H1 (cell line): Measurements from ENCODE around the gene DMC1. TPM values are rescaled to one million over a fixed set of nuclear protein-coding genes. Genes with fewer than 3 reads are reported as not detected.

ENCODE experiments used
- CTCF ChIA-PET: fragments of 300-600 bp; sonication (Branson Sonifier 250); formaldehyde crosslinking; loops from one replicate; lab custom pipeline; 2021; ENCODE audit not compliant: partially characterized antibody; lab: Charles Lee
- POLR2A ChIA-PET: fragments of 300-600 bp; sonication (Branson Sonifier 250); formaldehyde crosslinking; loops from one replicate; lab custom pipeline; 2021; ENCODE audit warnings: inconsistent platforms; ENCODE audit not compliant: partially characterized antibody; lab: Charles Lee
- DNase-seq, 2 experiments: peaks; one replicate each; pipeline versions ENCODE4 v3.0.0 to v3.0.0-alpha.2; 2010 to 2022; ENCODE audit warnings: low spot score in 2 of 2, low read depth in 1 of 2, mixed read lengths in 1 of 2
- FAIRE-seq: peaks from 2 replicates; lab custom pipeline; 2011; peaks lifted over from hg19 to GRCh38; lab: Jason Lieb, UNC
- H2AFZ ChIP-seq: 2 replicates; pipeline ENCODE4 v1.8.1; 2012; ENCODE audit warnings: low read length, inconsistent platforms
- H2AK5ac ChIP-seq: 2 replicates; pipeline ENCODE4 v1.6.1; 2013; ENCODE audit warnings: low read depth, low read length
- H2BK120ac ChIP-seq: replicated peaks from 2 replicates; pipeline ENCODE3; 2013; ENCODE audit warnings: low read depth, low read length, inconsistent platforms
- H2BK12ac ChIP-seq: 2 replicates; pipeline ENCODE4 v1.6.1; 2013; ENCODE audit warnings: low read depth, low read length
- H2BK15ac ChIP-seq: 2 replicates; pipeline ENCODE4 v1.6.1; 2013; ENCODE audit warnings: low read length
- H2BK20ac ChIP-seq: 2 replicates; pipeline ENCODE4 v1.6.1; 2013; ENCODE audit warnings: low read length
- H2BK5ac ChIP-seq: 2 replicates; pipeline ENCODE4 v1.6.1; 2013; ENCODE audit warnings: low read depth, low read length
- H3K14ac ChIP-seq: 2 replicates; pipeline ENCODE4 v1.6.1; 2013; ENCODE audit warnings: inconsistent platforms; ENCODE audit not compliant: insufficient read length
- H3K18ac ChIP-seq: 2 replicates; pipeline ENCODE4 v1.6.1; 2013; ENCODE audit warnings: low read length; ENCODE audit errors: extremely low read depth
- H3K23ac ChIP-seq: 2 replicates; pipeline ENCODE4 v1.6.1; 2013; ENCODE audit warnings: inconsistent platforms; ENCODE audit not compliant: insufficient read length
- H3K23me2 ChIP-seq: 2 replicates; pipeline ENCODE4 v1.6.1; 2013; ENCODE audit warnings: low read depth, low read length
- H3K27ac ChIP-seq: 2 replicates; pipeline ENCODE4 v1.6.1; 2011; ENCODE audit warnings: low read depth, low read length, inconsistent platforms
- H3K27me3 ChIP-seq, 4 experiments: replicated peaks in 1 of 4; 1 replicate in 1 of 4; 2 replicates in 3 of 4; pipeline versions ENCODE4 v1.6.1 to v1.8.1; 2011 to 2013; ENCODE audit warnings: low read length in 3 of 4, mild to moderate bottlenecking in 3 of 4, inconsistent platforms in 2 of 4, mixed read lengths in 2 of 4, moderate library complexity in 1 of 4; ENCODE audit not compliant: control insufficient read depth in 3 of 4, insufficient read depth in 3 of 4; ENCODE audit errors: extremely low read depth in 1 of 4
- H3K36me3 ChIP-seq, 4 experiments: 2 replicates each; pipeline versions ENCODE4 v1.6.1 to v1.8.1; 2011 to 2013; ENCODE audit warnings: mild to moderate bottlenecking in 4 of 4, low read length in 3 of 4, moderate library complexity in 2 of 4, control low read depth in 1 of 4, inconsistent platforms in 1 of 4; ENCODE audit not compliant: insufficient read depth in 4 of 4, control insufficient read depth in 2 of 4
- H3K4ac ChIP-seq: replicated peaks from 2 replicates; pipeline ENCODE3; 2013; ENCODE audit warnings: low read length, low read depth, mixed read lengths, inconsistent platforms; ENCODE audit not compliant: insufficient read length
- H3K4me1 ChIP-seq, 4 experiments: replicated peaks in 1 of 4; 1 replicate in 1 of 4; 2 replicates in 3 of 4; pipeline versions ENCODE4 v1.6.1 to v1.8.1; 2011 to 2013; ENCODE audit warnings: low read length in 3 of 4, inconsistent platforms in 2 of 4, mixed read lengths in 1 of 4; ENCODE audit not compliant: insufficient read depth in 4 of 4, control insufficient read depth in 3 of 4
- H3K4me2 ChIP-seq, 2 experiments: 2 replicates each; pipeline versions ENCODE4 v1.6.1 to v1.8.1; 2011 to 2013; ENCODE audit warnings: low read depth in 2 of 2, low read length in 2 of 2, control low read depth in 1 of 2, inconsistent platforms in 1 of 2, mild to moderate bottlenecking in 1 of 2; ENCODE audit not compliant: insufficient read depth in 1 of 2
- H3K4me3 ChIP-seq, 4 experiments: fragments of 200-600, 300-600 bp in 1 of 4; sonication (generic), shearing (Covaris generic), sonication (Bioruptor Twin) in 1 of 4; 2 replicates each; pipeline versions ENCODE4 v1.5.1 to v1.8.1; 2011 to 2016; ENCODE audit warnings: low read length in 4 of 4, low read depth in 3 of 4, control low read depth in 2 of 4, inconsistent platforms in 2 of 4, mild to moderate bottlenecking in 2 of 4, mixed read lengths in 1 of 4, moderate library complexity in 1 of 4; ENCODE audit not compliant: insufficient read depth in 2 of 4; ENCODE audit errors: extremely low read depth in 1 of 4
- H3K56ac ChIP-seq: replicated peaks from 2 replicates; pipeline ENCODE3; 2013; ENCODE audit warnings: low read depth, mild to moderate bottlenecking, mixed read lengths, low read length, inconsistent platforms; ENCODE audit not compliant: insufficient read length
- H3K79me1 ChIP-seq: 2 replicates; pipeline ENCODE4 v1.6.1; 2013; ENCODE audit warnings: low read depth, low read length, control low read depth
- H3K79me2 ChIP-seq, 2 experiments: 2 replicates each; pipeline versions ENCODE4 v1.6.1 to v1.8.1; 2012 to 2013; ENCODE audit warnings: low read length in 2 of 2, mild to moderate bottlenecking in 2 of 2, inconsistent platforms in 1 of 2; ENCODE audit not compliant: insufficient read depth in 2 of 2, control insufficient read depth in 1 of 2
- H3K9ac ChIP-seq, 4 experiments: replicated peaks in 1 of 4; 1 replicate in 1 of 4; 2 replicates in 3 of 4; pipeline versions ENCODE4 v1.6.1 to v1.8.1; 2011 to 2013; ENCODE audit warnings: low read depth in 3 of 4, low read length in 3 of 4, control low read depth in 2 of 4, mild to moderate bottlenecking in 2 of 4, moderate library complexity in 2 of 4, inconsistent platforms in 1 of 4; ENCODE audit errors: extremely low read depth in 1 of 4
- H3K9me3 ChIP-seq, 2 experiments: 2 replicates each; pipeline versions ENCODE4 v1.6.1 to v1.8.1; 2012 to 2013; ENCODE audit warnings: mild to moderate bottlenecking in 2 of 2, moderate library complexity in 2 of 2, control low read depth in 1 of 2, inconsistent platforms in 1 of 2, low read depth in 1 of 2, low read length in 1 of 2, mixed read lengths in 1 of 2; ENCODE audit not compliant: insufficient read depth in 2 of 2
- H4K20me1 ChIP-seq, 2 experiments: replicated peaks in 1 of 2; 2 replicates each; pipeline versions ENCODE3 to v1.8.1; 2011 to 2013; ENCODE audit warnings: inconsistent platforms in 2 of 2, low read length in 2 of 2, mild to moderate bottlenecking in 1 of 2; ENCODE audit not compliant: insufficient read depth in 2 of 2, control insufficient read depth in 1 of 2
- H4K5ac ChIP-seq: 2 replicates; pipeline ENCODE4 v1.6.1; 2013; ENCODE audit warnings: low read length, low read depth, mixed read lengths, inconsistent platforms; ENCODE audit not compliant: insufficient read length
- H4K8ac ChIP-seq: 2 replicates; pipeline ENCODE4 v1.8.0; 2013; ENCODE audit warnings: mild to moderate bottlenecking, moderate library complexity, low read length, inconsistent platforms; ENCODE audit not compliant: insufficient read depth; ENCODE audit errors: extremely low read depth
- H4K91ac ChIP-seq: replicated peaks from 2 replicates; pipeline ENCODE3; 2013; ENCODE audit warnings: low read length, mixed read lengths, inconsistent platforms; ENCODE audit not compliant: insufficient read length
- BCL11A ChIP-seq, 2 experiments: IDR thresholded peaks; one replicate each; pipeline ENCODE4 v1.6.1; 2011; ENCODE audit warnings: low read depth in 2 of 2, low read length in 2 of 2, mild to moderate bottlenecking in 2 of 2
- CHD1 ChIP-seq: IDR thresholded peaks from 2 replicates; pipeline ENCODE4 v1.6.1; 2012; ENCODE audit warnings: low read depth, low read length, improper control_type of control experiment
- CREB1 ChIP-seq: IDR thresholded peaks from 2 replicates; pipeline ENCODE4 v1.6.1; 2012; ENCODE audit warnings: inconsistent platforms
- EP300 ChIP-seq, 2 experiments: IDR thresholded peaks; 1 replicate in 1 of 2; 2 replicates in 1 of 2; pipeline ENCODE4 v1.6.1; 2011 to 2012; ENCODE audit warnings: low read depth in 2 of 2, low read length in 2 of 2, mild to moderate bottlenecking in 2 of 2, borderline replicate concordance in 1 of 2, inconsistent platforms in 1 of 2, moderate library complexity in 1 of 2
- GTF2F1 ChIP-seq: IDR thresholded peaks from 2 replicates; pipeline ENCODE4 v1.6.1; 2012; ENCODE audit warnings: low read depth, low read length, improper control_type of control experiment, borderline replicate concordance
- HDAC2 ChIP-seq, 2 experiments: fragments of 300-600 bp in 1 of 2; sonication (generic) in 1 of 2; IDR thresholded peaks; 2 replicates each; pipeline ENCODE4 v1.6.1; 2011 to 2012; ENCODE audit warnings: low read depth in 2 of 2, low read length in 2 of 2, mild to moderate bottlenecking in 2 of 2, moderate library complexity in 2 of 2, borderline replicate concordance in 1 of 2, inconsistent platforms in 1 of 2
- POLR2AphosphoS5 ChIP-seq: IDR thresholded peaks from 2 replicates; pipeline ENCODE4 v1.6.1; 2011; ENCODE audit warnings: low read depth, low read length
- SIRT6 ChIP-seq: IDR thresholded peaks from one replicate; pipeline ENCODE4 v1.7.1; 2012; ENCODE audit warnings: low read length, inconsistent platforms
- TAF1 ChIP-seq: IDR thresholded peaks from 2 replicates; pipeline ENCODE4 v1.6.1; 2011; ENCODE audit warnings: mild to moderate bottlenecking, low read depth, low read length
- TAF7 ChIP-seq: optimal IDR thresholded peaks from 2 replicates; pipeline ENCODE3; 2011; ENCODE audit warnings: low read depth, mild to moderate bottlenecking, inconsistent platforms, low read length, moderate library complexity, borderline replicate concordance
- TEAD4 ChIP-seq: IDR thresholded peaks from 2 replicates; pipeline ENCODE4 v1.6.1; 2012; ENCODE audit warnings: low read depth, low read length, inconsistent platforms, mixed read lengths
- WGBS, 2 experiments: shearing (Covaris generic) in 1 of 2; methylation state at CpG; one replicate each; pipeline versions ENCODE4 v1.1.6 to v1.1.7; 2013 to 2015; ENCODE audit warnings: low lambda C conversion rate in 2 of 2, mixed read lengths in 2 of 2, inconsistent platforms in 1 of 2, low coverage in 1 of 2, missing lambda C conversion rate in 1 of 2; ENCODE audit not compliant: insufficient replicate concordance in 2 of 2, insufficient coverage in 1 of 2, insufficient read length in 1 of 2; ENCODE audit errors: extremely low coverage in 1 of 2, missing lambda C conversion rate in 1 of 2; 5-methylcytosine and 5-hydroxymethylcytosine counted together
- polyA plus RNA-seq, 7 experiments: library from polyadenylated mRNA; depleted of rRNA in 3 of 7; stranded (reverse) in 5 of 7; unstranded in 2 of 7; fragments of >200 nt in 5 of 7; fragments of 200-250 nt in 2 of 7; gene quantifications; 1 replicate in 5 of 7; 2 replicates in 1 of 7; 4 replicates in 1 of 7; pipeline versions ENCODE4 v1.2.1 to v1.2.3, GENCODE V29; 2011 to 2013; ENCODE audit warnings: missing spikeins in 2 of 7, mixed read lengths in 2 of 7
- total RNA-seq: library from RNA; stranded (reverse); fragmentation: NEBNext Ultra II Directional; extraction: Animal tissue kit (Norgen Biotek cat#: 25700); gene quantifications from 2 replicates; pipeline ENCODE4 v1.2.1, GENCODE V29; 2021

Gene DMC1
- total and polyA plus RNA-seq, 2 of the 8 experiments (the other 6 are each of a cell fraction or from before 2014, with no cell fraction given) = 3.8 to 7.2 TPM

- H3K4me1 ChIP-seq = peaks cover 0 to 11% (median 5%) of the 10 kb centered on the region in 4 experiments; a peak in 5 of 7 replicates
- H3K4ac ChIP-seq = peak overlapping the region; percentile 47
- CTCF ChIA-PET = no interaction called here
- H3K4me2 ChIP-seq = peak overlapping the region; percentile 78 to 94
- peaks cover 32 to 58% of the 10 kb centered on the region in 2 experiments for H3K79me2 ChIP-seq
- peak overlapping the region; percentile 49 for H4K91ac ChIP-seq
- H3K14ac ChIP-seq = peak overlapping the region; percentile 79
- H2BK12ac ChIP-seq = peak overlapping the region; percentile 7; the same call in 1 of the 2 replicates
- no peak overlapping the region for H3K23ac ChIP-seq
- H2AK5ac ChIP-seq = peak overlapping the region; percentile 95; the same call in 1 of the 2 replicates
- peak overlapping the region; percentile 100 for H4K8ac ChIP-seq
- peak overlapping the region; percentile 100 for H2BK5ac ChIP-seq
- DNase-seq (no peak), FAIRE-seq (no peak)
- H2BK20ac ChIP-seq = no peak overlapping the region
- peak overlapping the region; percentile 89 to 99 (median 96) for H3K4me3 ChIP-seq
- H3K27me3 ChIP-seq = no peaks in the 10 kb centered on the region
- peak overlapping the region; percentile 60; the same call in 1 of the 2 replicates for H3K18ac ChIP-seq
- H3K9me3 ChIP-seq = no peaks in the 10 kb centered on the region
- peaks cover 3 to 50% (median 13%) of the 10 kb centered on the region in 4 experiments; a peak in 7 of 8 replicates for H3K36me3 ChIP-seq
- H3K79me1 ChIP-seq = 0 out of 2 replicates have a peak, but pooled peaks cover 3% of the 10 kb centered on the region
- no peak overlapping the region for H2AFZ ChIP-seq
- peak overlapping the region; percentile 99 to 100 (median 100) for H3K9ac ChIP-seq
- peak overlapping the region; percentile 77 for H2BK120ac ChIP-seq
- peak overlapping the region; percentile 93 for H3K56ac ChIP-seq
- peak overlapping the region; percentile 93 for H4K5ac ChIP-seq
- no peak overlapping the region for H2BK15ac ChIP-seq
- POLR2A ChIA-PET = interaction anchor here (0.8 to 32.5 kb wide), 5 partner anchors 12 to 56 kb away, joined by 3 to 1102 read pairs (median 5); partner anchors contain the start of gene KDELR3
- peaks cover 16% of the 10 kb centered on the region in 2 experiments for H4K20me1 ChIP-seq
- WGBS, 2 experiments = 1% methylated on average over 35 of the region's 35 CpGs; no CpG with 5 or more reads in 1 of the 2 experiments
- peak overlapping the region; percentile 99 for H3K27ac ChIP-seq
- peaks cover 12% of the 10 kb centered on the region for H3K23me2 ChIP-seq
- TF ChIP-seq POLR2AphosphoS5 (peak; percentile 64; the same call in 1 of the 2 replicates), HDAC2 (IDR thresholded peaks at IDR 0.05; ENCODE audit: borderline replicate concordance in 1 of 2, low read depth in 2 of 2, low read length in 2 of 2) (no peak), EP300 (IDR thresholded peaks at IDR 0.05; ENCODE audit: borderline replicate concordance in 1 of 2, low read depth in 2 of 2, low read length in 2 of 2) (no peak), BCL11A (IDR thresholded peaks at IDR 0.05; ENCODE audit: low read depth in 2 of 2, low read length in 2 of 2) (no peak), SIRT6 (no peak), GTF2F1 (no peak), TAF7 (no peak), CREB1 (0 out of 2 replicates have a peak, but pooled peaks have one; percentile 30), TAF1 (peak; percentile 63; the same call in 1 of the 2 replicates), TEAD4 (no peak), CHD1 (peak; percentile 39; the same call in 1 of the 2 replicates)
Observed at GRCh38 chr22:38504731-38505540, 65.0 kb downstream of the DMC1 start.
